CD4-positive, alpha-beta T cell treated with Interleukin-17A for 1 hour (primary cell): Measurements from ENCODE around the gene LTBP3.
A peak's percentile ranks its signal among the peaks of the same experiment; 100 is the strongest.

Experiments
- DNase-seq: peaks from one replicate; pipeline ENCODE4 v3.0.0-alpha.2; 2020

LTBP3 gene

GRCh38 chr11:65585396-65586246, 27.5 kb upstream of the LTBP3 start:
- no peak for DNase-seq

GRCh38 chr11:65584723-65585171, 26.6 kb upstream of the LTBP3 start:
- DNase-seq: no peak

- no peak for DNase-seq
Measured at GRCh38 chr11:65584106-65584505, 25.9 kb upstream of the LTBP3 start.

GRCh38 chr11:65583589-65583988, 25.4 kb upstream of the LTBP3 start:
- DNase-seq: no peak

- DNase-seq: no peak
Measured at GRCh38 chr11:65581928-65582327, 23.8 kb upstream of the LTBP3 start.

- DNase-seq: no peak
Measured at GRCh38 chr11:65580756-65581155, 22.6 kb upstream of the LTBP3 start.

- DNase-seq: no peak
Measured at GRCh38 chr11:65580031-65580692, 22.0 kb upstream of the LTBP3 start.

- DNase-seq: no peak
Measured at GRCh38 chr11:65579291-65579690, 21.1 kb upstream of the LTBP3 start.

GRCh38 chr11:65578667-65579066, 20.5 kb upstream of the LTBP3 start:
- no peak for DNase-seq

GRCh38 chr11:65578134-65578533, 20.0 kb upstream of the LTBP3 start:
- no peak for DNase-seq

GRCh38 chr11:65577756-65578109, 19.6 kb upstream of the LTBP3 start:
- DNase-seq: no peak

GRCh38 chr11:65576867-65577755, 19.0 kb upstream of the LTBP3 start:
- peak; percentile 47 for DNase-seq

GRCh38 chr11:65576232-65576866, 18.2 kb upstream of the LTBP3 start:
- DNase-seq: no peak

- peak; percentile 87 for DNase-seq
Measured at GRCh38 chr11:65575568-65576231, 17.5 kb upstream of the LTBP3 start, which contains the start of gene EHBP1L1. TSS of gene EHBP1L1 (plus strand) at chr11:65576053. CDS start at chr11:65576303, 250 bp downstream.

GRCh38 chr11:65574811-65575567, 16.8 kb upstream of the LTBP3 start:
- DNase-seq: no peak

GRCh38 chr11:65574109-65574810, 16.1 kb upstream of the LTBP3 start:
- DNase-seq: peak; percentile 95

GRCh38 chr11:65573391-65574079, 15.4 kb upstream of the LTBP3 start:
- DNase-seq: no peak

GRCh38 chr11:65572356-65573051, 14.3 kb upstream of the LTBP3 start, which contains the start of gene FAM89B:
TSS of gene FAM89B (plus strand) at chr11:65572538. CDS start at chr11:65572670, 132 bp downstream.
- DNase-seq: peak; percentile 92

GRCh38 chr11:65571940-65572339, 13.8 kb upstream of the LTBP3 start:
- DNase-seq: no peak
